Fibroblast of peridontal ligament (primary cell): ENCODE measurements around the gene KCNAB1.
"Not testable (repeated sequence)": the region's sequence is repeated elsewhere in the genome, so short reads cannot be mapped to it uniquely, and the experiment has no call there.

ENCODE experiments used
- DNase-seq: peaks from one replicate; pipeline ENCODE4 v3.0.0-alpha.2; 2010; ENCODE audit errors: extremely low read depth

KCNAB1 gene

DNA sequence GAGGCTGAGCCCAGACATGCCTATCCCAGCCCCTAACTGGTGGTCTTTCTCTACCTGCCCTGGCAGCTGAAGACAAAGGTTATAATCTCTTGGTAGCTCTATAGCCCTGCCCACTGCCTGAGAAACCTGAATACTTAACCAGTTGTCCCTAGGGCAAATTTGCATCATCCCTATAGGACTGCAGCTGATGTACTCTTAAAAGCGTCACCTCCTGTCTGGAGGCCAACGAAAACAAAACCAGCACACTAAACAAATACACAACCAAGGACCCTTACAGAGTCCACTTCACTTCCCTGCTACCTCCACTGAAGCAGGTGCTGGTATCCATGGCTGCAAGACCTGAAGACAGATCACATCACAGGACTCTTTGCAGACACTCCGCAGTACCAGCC, 98.0 kb downstream of the KCNAB1 start:
- DNase-seq: no peak

DNA sequence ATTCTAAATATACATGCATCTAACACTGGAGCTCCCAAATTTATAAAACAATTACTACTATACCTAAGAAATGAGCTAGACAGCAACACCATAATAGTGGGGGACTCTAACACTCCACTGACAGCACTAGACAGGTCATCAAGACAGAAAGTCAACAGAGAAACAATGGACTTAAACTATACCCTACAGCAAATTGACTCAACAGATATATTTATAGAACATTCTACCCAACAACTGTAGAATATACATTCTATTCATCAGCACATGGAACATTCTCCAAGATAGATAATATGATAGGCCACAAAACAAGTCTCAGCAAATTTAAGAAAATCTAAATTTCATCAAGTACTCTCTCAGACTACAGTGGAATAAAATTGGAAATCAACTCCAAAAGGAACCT, 102.0 kb downstream of the KCNAB1 start:
- DNase-seq: not testable (repeated sequence)

DNA sequence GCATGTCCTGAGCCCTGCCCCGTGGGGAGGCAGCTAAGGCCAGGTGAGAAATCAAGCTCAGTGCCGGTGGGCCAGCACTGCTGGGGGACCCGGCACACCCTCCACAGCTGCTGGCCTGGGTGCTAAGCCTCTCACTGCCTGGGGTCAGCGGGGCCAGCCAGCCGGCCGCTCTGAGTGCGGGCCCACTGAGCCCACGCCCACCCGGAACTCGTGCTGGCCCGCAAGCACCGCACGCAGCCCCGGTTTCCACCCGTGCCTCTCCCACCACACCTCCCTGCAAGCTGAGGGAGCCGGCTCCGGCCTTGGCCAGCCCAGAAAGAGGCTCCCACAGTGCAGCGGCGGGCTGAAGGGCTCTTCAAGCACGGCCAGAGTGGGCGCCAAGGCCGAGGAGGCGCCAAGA, 103.7 kb downstream of the KCNAB1 start:
- not testable (repeated sequence) for DNase-seq

- no peak for DNase-seq
These were observed 106.5 kb downstream of the KCNAB1 start for GRCh38 chr3:156226676-156227420.

GRCh38 chr3:156227704-156228103, 107.3 kb downstream of the KCNAB1 start:
- no peak for DNase-seq

GRCh38 chr3:156230278-156230900, 110.0 kb downstream of the KCNAB1 start:
- no peak for DNase-seq

GRCh38 chr3:156231221-156231620, 110.8 kb downstream of the KCNAB1 start:
- not testable (repeated sequence) for DNase-seq

DNA sequence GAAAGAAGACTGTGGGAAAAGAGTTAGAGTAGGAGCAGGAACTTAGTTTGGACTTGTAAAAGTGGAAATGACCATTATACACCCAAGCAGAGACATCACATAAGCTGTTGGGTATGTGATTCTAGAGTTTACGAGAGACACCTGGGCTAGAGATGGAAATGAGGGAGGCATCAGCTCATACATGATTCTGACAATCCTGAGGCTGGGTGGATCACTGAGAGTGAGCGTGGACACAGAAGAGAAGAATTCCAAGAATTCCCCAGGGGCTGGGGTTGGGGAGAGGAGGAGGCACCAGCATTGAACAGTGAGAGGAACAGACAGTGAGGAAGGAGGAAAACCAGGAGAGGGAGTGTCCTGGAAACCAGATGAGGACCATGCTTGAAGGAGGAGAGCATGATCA, 113.5 kb downstream of the KCNAB1 start:
- DNase-seq: no peak

GRCh38 chr3:156236556-156237260, 116.3 kb downstream of the KCNAB1 start:
- DNase-seq: no peak

GRCh38 chr3:156240642-156241041, 120.3 kb downstream of the KCNAB1 start:
- DNase-seq: no peak

GRCh38 chr3:156246961-156247725, 126.8 kb downstream of the KCNAB1 start:
- no peak for DNase-seq

GRCh38 chr3:156250550-156250949, 130.2 kb downstream of the KCNAB1 start:
- DNase-seq: no peak

GRCh38 chr3:156251424-156251823, 131.0 kb downstream of the KCNAB1 start:
- no peak for DNase-seq

- no peak for DNase-seq
These were observed 132.3 kb downstream of the KCNAB1 start for GRCh38 chr3:156252656-156253055.

DNA sequence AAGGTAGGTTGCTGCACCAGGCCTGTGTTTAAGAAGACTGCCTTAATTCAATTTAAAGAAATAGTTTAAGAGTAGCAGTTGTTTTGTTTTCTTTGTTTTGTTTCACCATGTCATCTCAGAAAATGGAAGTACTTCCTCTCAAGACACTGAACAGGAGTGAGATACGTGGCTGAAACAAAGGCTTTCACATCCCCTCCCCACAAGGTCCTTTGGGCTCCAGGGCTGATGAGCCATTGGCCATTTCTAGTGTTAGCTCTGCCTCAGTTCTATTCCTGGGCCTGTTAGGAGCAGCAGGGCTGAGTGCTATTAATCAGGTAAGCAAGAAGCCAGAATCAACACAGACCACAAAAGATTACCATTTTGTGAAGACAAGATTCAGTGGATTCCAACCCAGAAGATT, 132.8 kb downstream of the KCNAB1 start:
- DNase-seq: no peak

DNA sequence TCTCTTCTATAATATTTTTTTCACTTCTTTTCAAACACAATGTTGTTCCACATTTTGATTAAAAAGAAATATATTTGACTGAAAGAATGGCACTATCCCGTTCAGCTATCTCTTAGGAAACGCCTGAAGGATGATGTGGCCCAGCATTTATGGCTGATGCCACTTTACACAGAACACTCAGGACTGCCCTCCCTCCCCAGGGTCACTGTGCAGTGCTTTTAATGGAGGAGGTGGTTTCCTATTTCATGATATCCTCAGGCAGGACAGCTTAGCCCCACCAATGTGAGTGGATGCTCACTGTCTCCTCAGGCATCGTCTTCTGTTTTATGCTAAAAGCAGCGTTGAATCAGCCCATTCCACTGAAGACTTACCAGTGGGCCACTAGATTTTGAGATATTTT, 135.9 kb downstream of the KCNAB1 start:
- no peak for DNase-seq

DNA sequence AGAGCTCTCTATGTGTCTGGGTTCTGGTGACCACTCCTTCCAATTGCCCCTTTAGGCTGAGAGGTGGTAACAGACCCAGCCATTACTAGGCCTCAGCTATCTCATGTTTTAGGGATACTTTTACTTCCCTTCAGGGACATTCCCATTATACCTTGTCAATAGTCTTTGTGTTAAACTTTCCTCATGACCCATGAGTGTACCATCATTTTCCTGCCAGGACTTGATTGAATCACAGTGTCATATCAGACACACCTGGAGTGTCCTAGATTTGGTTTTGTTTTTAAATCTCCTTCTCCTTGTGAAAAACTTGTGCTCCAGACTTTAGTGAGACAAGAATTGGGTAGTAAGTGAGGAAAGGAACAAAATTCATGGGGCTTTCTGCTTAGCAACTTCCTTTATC, 136.6 kb downstream of the KCNAB1 start:
- no peak for DNase-seq

- DNase-seq: no peak
These were observed 137.9 kb downstream of the KCNAB1 start for GRCh38 chr3:156258301-156258700.

- DNase-seq: no peak
These were observed 139.5 kb downstream of the KCNAB1 start for GRCh38 chr3:156259896-156260295.

GRCh38 chr3:156260331-156260730, 140.0 kb downstream of the KCNAB1 start:
- no peak for DNase-seq

DNA sequence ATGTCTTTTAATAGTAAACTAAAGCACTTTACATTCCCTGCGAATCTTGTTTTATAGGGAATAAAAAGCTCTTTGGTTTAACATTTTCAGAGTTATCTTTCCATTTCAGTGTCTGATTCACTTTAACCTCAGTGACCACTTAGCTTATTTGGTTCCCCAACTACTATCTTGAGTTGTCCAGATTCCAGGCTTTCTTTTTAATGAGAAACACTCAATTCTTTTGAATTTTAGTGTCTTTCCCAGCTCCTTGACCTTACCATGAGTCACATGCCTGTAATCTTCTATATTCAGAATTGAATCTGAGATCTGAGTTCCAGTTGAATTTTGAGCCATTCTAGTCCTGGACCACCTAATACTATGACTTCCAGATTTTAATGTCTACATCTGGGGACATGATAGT, 144.4 kb downstream of the KCNAB1 start:
- peak; percentile 23 for DNase-seq

DNA sequence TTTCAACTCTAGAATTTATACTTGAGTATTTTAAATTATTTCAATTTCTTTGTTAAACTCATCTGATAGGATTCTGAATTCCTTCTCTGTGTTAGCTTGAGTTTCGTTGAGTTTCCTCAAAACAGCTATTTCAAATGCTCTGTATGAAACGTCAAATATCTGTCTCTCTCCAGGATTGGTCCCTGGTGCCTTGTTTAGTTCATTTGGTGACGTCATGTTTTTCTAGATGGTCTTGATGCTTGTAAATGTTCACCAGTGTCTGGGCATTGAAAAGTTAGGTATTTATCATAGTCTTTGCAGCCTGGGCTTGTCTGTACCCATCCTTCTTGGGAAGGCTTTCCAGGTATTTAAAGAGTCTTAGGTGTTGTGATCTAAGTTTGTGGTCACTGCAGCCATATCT, 151.1 kb downstream of the KCNAB1 start:
- DNase-seq: no peak
